H1 (cell line): ENCODE data around the gene HNF4A. TPM values are rescaled to one million over a fixed set of nuclear protein-coding genes. Genes with fewer than 3 reads are reported as not detected.

Experiments
- CTCF ChIA-PET: fragments of 300-600 bp; sonication (Branson Sonifier 250); formaldehyde crosslinking; loops from one replicate; lab custom pipeline; 2021; ENCODE audit not compliant: partially characterized antibody; lab: Charles Lee
- POLR2A ChIA-PET: fragments of 300-600 bp; sonication (Branson Sonifier 250); formaldehyde crosslinking; loops from one replicate; lab custom pipeline; 2021; ENCODE audit warnings: inconsistent platforms; ENCODE audit not compliant: partially characterized antibody; lab: Charles Lee
- DNase-seq, 2 experiments: peaks; one replicate each; pipeline versions ENCODE4 v3.0.0 to v3.0.0-alpha.2; 2010 to 2022; ENCODE audit warnings: low spot score in 2 of 2, low read depth in 1 of 2, mixed read lengths in 1 of 2
- FAIRE-seq: peaks from 2 replicates; lab custom pipeline; 2011; peaks lifted over from hg19 to GRCh38; lab: Jason Lieb, UNC
- H2AFZ ChIP-seq: 2 replicates; pipeline ENCODE4 v1.8.1; 2012; ENCODE audit warnings: low read length, inconsistent platforms
- H2AK5ac ChIP-seq: 2 replicates; pipeline ENCODE4 v1.6.1; 2013; ENCODE audit warnings: low read depth, low read length
- H2BK120ac ChIP-seq: replicated peaks from 2 replicates; pipeline ENCODE3; 2013; ENCODE audit warnings: low read depth, low read length, inconsistent platforms
- H2BK12ac ChIP-seq: 2 replicates; pipeline ENCODE4 v1.6.1; 2013; ENCODE audit warnings: low read depth, low read length
- H2BK15ac ChIP-seq: 2 replicates; pipeline ENCODE4 v1.6.1; 2013; ENCODE audit warnings: low read length
- H2BK20ac ChIP-seq: 2 replicates; pipeline ENCODE4 v1.6.1; 2013; ENCODE audit warnings: low read length
- H2BK5ac ChIP-seq: 2 replicates; pipeline ENCODE4 v1.6.1; 2013; ENCODE audit warnings: low read depth, low read length
- H3K14ac ChIP-seq: 2 replicates; pipeline ENCODE4 v1.6.1; 2013; ENCODE audit warnings: inconsistent platforms; ENCODE audit not compliant: insufficient read length
- H3K18ac ChIP-seq: 2 replicates; pipeline ENCODE4 v1.6.1; 2013; ENCODE audit warnings: low read length; ENCODE audit errors: extremely low read depth
- H3K23ac ChIP-seq: 2 replicates; pipeline ENCODE4 v1.6.1; 2013; ENCODE audit warnings: inconsistent platforms; ENCODE audit not compliant: insufficient read length
- H3K23me2 ChIP-seq: 2 replicates; pipeline ENCODE4 v1.6.1; 2013; ENCODE audit warnings: low read depth, low read length
- H3K27ac ChIP-seq: 2 replicates; pipeline ENCODE4 v1.6.1; 2011; ENCODE audit warnings: low read depth, low read length, inconsistent platforms
- H3K27me3 ChIP-seq, 4 experiments: replicated peaks in 1 of 4; 1 replicate in 1 of 4; 2 replicates in 3 of 4; pipeline versions ENCODE4 v1.6.1 to v1.8.1; 2011 to 2013; ENCODE audit warnings: low read length in 3 of 4, mild to moderate bottlenecking in 3 of 4, inconsistent platforms in 2 of 4, mixed read lengths in 2 of 4, moderate library complexity in 1 of 4; ENCODE audit not compliant: control insufficient read depth in 3 of 4, insufficient read depth in 3 of 4; ENCODE audit errors: extremely low read depth in 1 of 4
- H3K36me3 ChIP-seq, 4 experiments: 2 replicates each; pipeline versions ENCODE4 v1.6.1 to v1.8.1; 2011 to 2013; ENCODE audit warnings: mild to moderate bottlenecking in 4 of 4, low read length in 3 of 4, moderate library complexity in 2 of 4, control low read depth in 1 of 4, inconsistent platforms in 1 of 4; ENCODE audit not compliant: insufficient read depth in 4 of 4, control insufficient read depth in 2 of 4
- H3K4ac ChIP-seq: replicated peaks from 2 replicates; pipeline ENCODE3; 2013; ENCODE audit warnings: low read length, low read depth, mixed read lengths, inconsistent platforms; ENCODE audit not compliant: insufficient read length
- H3K4me1 ChIP-seq, 4 experiments: replicated peaks in 1 of 4; 1 replicate in 1 of 4; 2 replicates in 3 of 4; pipeline versions ENCODE4 v1.6.1 to v1.8.1; 2011 to 2013; ENCODE audit warnings: low read length in 3 of 4, inconsistent platforms in 2 of 4, mixed read lengths in 1 of 4; ENCODE audit not compliant: insufficient read depth in 4 of 4, control insufficient read depth in 3 of 4
- H3K4me2 ChIP-seq, 2 experiments: 2 replicates each; pipeline versions ENCODE4 v1.6.1 to v1.8.1; 2011 to 2013; ENCODE audit warnings: low read depth in 2 of 2, low read length in 2 of 2, control low read depth in 1 of 2, inconsistent platforms in 1 of 2, mild to moderate bottlenecking in 1 of 2; ENCODE audit not compliant: insufficient read depth in 1 of 2
- H3K4me3 ChIP-seq, 4 experiments: fragments of 200-600, 300-600 bp in 1 of 4; sonication (generic), shearing (Covaris generic), sonication (Bioruptor Twin) in 1 of 4; 2 replicates each; pipeline versions ENCODE4 v1.5.1 to v1.8.1; 2011 to 2016; ENCODE audit warnings: low read length in 4 of 4, low read depth in 3 of 4, control low read depth in 2 of 4, inconsistent platforms in 2 of 4, mild to moderate bottlenecking in 2 of 4, mixed read lengths in 1 of 4, moderate library complexity in 1 of 4; ENCODE audit not compliant: insufficient read depth in 2 of 4; ENCODE audit errors: extremely low read depth in 1 of 4
- H3K56ac ChIP-seq: replicated peaks from 2 replicates; pipeline ENCODE3; 2013; ENCODE audit warnings: low read depth, mild to moderate bottlenecking, mixed read lengths, low read length, inconsistent platforms; ENCODE audit not compliant: insufficient read length
- H3K79me1 ChIP-seq: 2 replicates; pipeline ENCODE4 v1.6.1; 2013; ENCODE audit warnings: low read depth, low read length, control low read depth
- H3K79me2 ChIP-seq, 2 experiments: 2 replicates each; pipeline versions ENCODE4 v1.6.1 to v1.8.1; 2012 to 2013; ENCODE audit warnings: low read length in 2 of 2, mild to moderate bottlenecking in 2 of 2, inconsistent platforms in 1 of 2; ENCODE audit not compliant: insufficient read depth in 2 of 2, control insufficient read depth in 1 of 2
- H3K9ac ChIP-seq, 4 experiments: replicated peaks in 1 of 4; 1 replicate in 1 of 4; 2 replicates in 3 of 4; pipeline versions ENCODE4 v1.6.1 to v1.8.1; 2011 to 2013; ENCODE audit warnings: low read depth in 3 of 4, low read length in 3 of 4, control low read depth in 2 of 4, mild to moderate bottlenecking in 2 of 4, moderate library complexity in 2 of 4, inconsistent platforms in 1 of 4; ENCODE audit errors: extremely low read depth in 1 of 4
- H3K9me3 ChIP-seq, 2 experiments: 2 replicates each; pipeline versions ENCODE4 v1.6.1 to v1.8.1; 2012 to 2013; ENCODE audit warnings: mild to moderate bottlenecking in 2 of 2, moderate library complexity in 2 of 2, control low read depth in 1 of 2, inconsistent platforms in 1 of 2, low read depth in 1 of 2, low read length in 1 of 2, mixed read lengths in 1 of 2; ENCODE audit not compliant: insufficient read depth in 2 of 2
- H4K20me1 ChIP-seq, 2 experiments: replicated peaks in 1 of 2; 2 replicates each; pipeline versions ENCODE3 to v1.8.1; 2011 to 2013; ENCODE audit warnings: inconsistent platforms in 2 of 2, low read length in 2 of 2, mild to moderate bottlenecking in 1 of 2; ENCODE audit not compliant: insufficient read depth in 2 of 2, control insufficient read depth in 1 of 2
- H4K5ac ChIP-seq: 2 replicates; pipeline ENCODE4 v1.6.1; 2013; ENCODE audit warnings: low read length, low read depth, mixed read lengths, inconsistent platforms; ENCODE audit not compliant: insufficient read length
- H4K8ac ChIP-seq: 2 replicates; pipeline ENCODE4 v1.8.0; 2013; ENCODE audit warnings: mild to moderate bottlenecking, moderate library complexity, low read length, inconsistent platforms; ENCODE audit not compliant: insufficient read depth; ENCODE audit errors: extremely low read depth
- H4K91ac ChIP-seq: replicated peaks from 2 replicates; pipeline ENCODE3; 2013; ENCODE audit warnings: low read length, mixed read lengths, inconsistent platforms; ENCODE audit not compliant: insufficient read length
- GTF2F1 ChIP-seq: IDR thresholded peaks from 2 replicates; pipeline ENCODE4 v1.6.1; 2012; ENCODE audit warnings: low read depth, low read length, improper control_type of control experiment, borderline replicate concordance
- NANOG ChIP-seq: IDR thresholded peaks from 2 replicates; pipeline ENCODE4 v1.6.1; 2011; ENCODE audit warnings: low read length, low read depth, mild to moderate bottlenecking, inconsistent platforms; ENCODE audit not compliant: insufficient read depth, poor library complexity, severe bottlenecking
- NRF1 ChIP-seq: IDR thresholded peaks from 2 replicates; pipeline ENCODE4 v1.6.1; 2011; ENCODE audit warnings: mild to moderate bottlenecking, low read depth, low read length, improper control_type of control experiment
- RFX5 ChIP-seq: IDR thresholded peaks from 2 replicates; pipeline ENCODE4 v1.6.1; 2011; ENCODE audit warnings: low read depth, low read length, improper control_type of control experiment, borderline replicate concordance
- RXRA ChIP-seq: IDR thresholded peaks from 2 replicates; pipeline ENCODE4 v1.6.1; 2011; ENCODE audit warnings: low read depth, mild to moderate bottlenecking, low read length, moderate library complexity; ENCODE audit not compliant: insufficient read depth
- SP2 ChIP-seq: IDR thresholded peaks from 2 replicates; pipeline ENCODE4 v1.6.1; 2012; ENCODE audit warnings: mild to moderate bottlenecking, low read length, inconsistent platforms
- TCF12 ChIP-seq: IDR thresholded peaks from 2 replicates; pipeline ENCODE4 v1.6.1; 2011; ENCODE audit warnings: low read depth, mild to moderate bottlenecking, low read length
- YY1 ChIP-seq: IDR thresholded peaks from 2 replicates; pipeline ENCODE4 v1.6.1; 2011; ENCODE audit warnings: low read depth, mild to moderate bottlenecking, low read length
- WGBS, 2 experiments: shearing (Covaris generic) in 1 of 2; methylation state at CpG; one replicate each; pipeline versions ENCODE4 v1.1.6 to v1.1.7; 2013 to 2015; ENCODE audit warnings: low lambda C conversion rate in 2 of 2, mixed read lengths in 2 of 2, inconsistent platforms in 1 of 2, low coverage in 1 of 2, missing lambda C conversion rate in 1 of 2; ENCODE audit not compliant: insufficient replicate concordance in 2 of 2, insufficient coverage in 1 of 2, insufficient read length in 1 of 2; ENCODE audit errors: extremely low coverage in 1 of 2, missing lambda C conversion rate in 1 of 2; 5-methylcytosine and 5-hydroxymethylcytosine counted together
- polyA plus RNA-seq, 7 experiments: library from polyadenylated mRNA; depleted of rRNA in 3 of 7; stranded (reverse) in 5 of 7; unstranded in 2 of 7; fragments of >200 nt in 5 of 7; fragments of 200-250 nt in 2 of 7; gene quantifications; 1 replicate in 5 of 7; 2 replicates in 1 of 7; 4 replicates in 1 of 7; pipeline versions ENCODE4 v1.2.1 to v1.2.3, GENCODE V29; 2011 to 2013; ENCODE audit warnings: missing spikeins in 2 of 7, mixed read lengths in 2 of 7
- total RNA-seq: library from RNA; stranded (reverse); fragmentation: NEBNext Ultra II Directional; extraction: Animal tissue kit (Norgen Biotek cat#: 25700); gene quantifications from 2 replicates; pipeline ENCODE4 v1.2.1, GENCODE V29; 2021

The HNF4A gene
- total and polyA plus RNA-seq, 2 of the 8 experiments (the other 6 are each of a cell fraction or from before 2014, with no cell fraction given), result 0.03 TPM; not detected in 1

- H2BK20ac ChIP-seq, result no peak overlapping the region
- no peaks in the 10 kb centered on the region for H3K79me2 ChIP-seq
- no peaks in the 10 kb centered on the region for H3K27me3 ChIP-seq
- ChIA-PET POLR2A (no interaction called here), CTCF (interaction anchor here (1.6 kb wide), 2 partner anchors 15 to 76 kb away, joined by 4 to 5 read pairs; no protein-coding TSS in a partner anchor)
- no peaks in the 10 kb centered on the region for H3K9me3 ChIP-seq
- H2BK120ac ChIP-seq, result no peak overlapping the region
- H3K4me2 ChIP-seq, result no peak overlapping the region
- no peak overlapping the region for H2BK15ac ChIP-seq
- no peak overlapping the region for H3K14ac ChIP-seq
- no peak overlapping the region for H3K56ac ChIP-seq
- H4K5ac ChIP-seq, result no peak overlapping the region
- H2AFZ ChIP-seq, result no peak overlapping the region
- FAIRE-seq (no peak), DNase-seq (no peak)
- no peaks in the 10 kb centered on the region for H3K36me3 ChIP-seq
- H4K20me1 ChIP-seq, result no peaks in the 10 kb centered on the region
- no peak overlapping the region; the same call in 1 of the 2 replicates for H4K8ac ChIP-seq
- no peak overlapping the region for H3K4ac ChIP-seq
- no peak overlapping the region for H2BK12ac ChIP-seq
- H3K4me1 ChIP-seq, result no peaks in the 10 kb centered on the region
- no peak overlapping the region for H3K4me3 ChIP-seq
- H2BK5ac ChIP-seq, result no peak overlapping the region
- TF ChIP-seq SP2 (no peak), RFX5 (no peak), NANOG (no peak), NRF1 (no peak), GTF2F1 (no peak), YY1 (no peak), RXRA (no peak), TCF12 (no peak)
- WGBS, 2 experiments, result 86% methylated on average over 3 of the region's 3 CpGs; no CpG with 5 or more reads in 1 of the 2 experiments
- peak overlapping the region; percentile 16; the same call in 1 of the 2 replicates for H2AK5ac ChIP-seq
- no peak overlapping the region for H3K18ac ChIP-seq
- H3K79me1 ChIP-seq, result no peaks in the 10 kb centered on the region
- no peaks in the 10 kb centered on the region for H3K23me2 ChIP-seq
- H3K9ac ChIP-seq, result no peak overlapping the region
- H3K27ac ChIP-seq, result no peak overlapping the region
- H3K23ac ChIP-seq, result no peak overlapping the region
- H4K91ac ChIP-seq, result no peak overlapping the region
These were observed 109.0 kb downstream of the HNF4A start for GRCh38 chr20:44464514-44464913.
